OCI-LY3 (cell line): ENCODE data around the gene SYTL3.
"Not testable (repeated sequence)": the region's sequence is repeated elsewhere in the genome, so short reads cannot be mapped to it uniquely, and the experiment has no call there.

ENCODE experiments used
- EZH2phosphoT487 ChIP-seq: fragments of 200-600 bp; shearing (Covaris generic); IDR thresholded peaks from 2 replicates; pipeline ENCODE4 v1.6.1; 2018; ENCODE audit warnings: antibody characterized with exemption, mixed run types, low read depth
- TF ChIP-seq, protein P1 (sequence below): fragments of 200-600, 300-600 bp; sonication (generic); IDR thresholded peaks from 2 replicates; pipeline ENCODE4 v1.5.1; 2014; ENCODE audit warnings: antibody characterized with exemption, low read length, low read depth

DNA sequence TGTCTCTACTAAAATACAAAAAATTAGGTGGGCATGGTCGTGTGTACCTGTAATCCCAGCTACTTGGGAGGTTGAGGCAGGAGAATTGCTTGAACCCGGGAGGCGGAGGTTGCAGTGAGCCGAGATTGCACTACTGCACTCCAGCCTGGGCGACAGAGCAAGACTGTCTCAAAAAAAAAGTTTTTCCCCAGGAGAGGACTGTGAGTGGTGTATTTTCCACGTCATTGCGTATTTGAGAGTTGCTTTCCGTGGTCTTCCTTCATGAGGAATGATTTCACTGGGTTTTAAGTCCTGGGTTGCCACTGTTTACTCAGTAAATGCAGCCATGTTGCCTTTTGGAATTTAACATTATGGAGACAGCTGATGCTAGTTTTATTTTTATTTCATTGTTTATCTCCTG is 22.3 kb downstream of the SYTL3 start:
- TF ChIP-seq, protein P1, sequence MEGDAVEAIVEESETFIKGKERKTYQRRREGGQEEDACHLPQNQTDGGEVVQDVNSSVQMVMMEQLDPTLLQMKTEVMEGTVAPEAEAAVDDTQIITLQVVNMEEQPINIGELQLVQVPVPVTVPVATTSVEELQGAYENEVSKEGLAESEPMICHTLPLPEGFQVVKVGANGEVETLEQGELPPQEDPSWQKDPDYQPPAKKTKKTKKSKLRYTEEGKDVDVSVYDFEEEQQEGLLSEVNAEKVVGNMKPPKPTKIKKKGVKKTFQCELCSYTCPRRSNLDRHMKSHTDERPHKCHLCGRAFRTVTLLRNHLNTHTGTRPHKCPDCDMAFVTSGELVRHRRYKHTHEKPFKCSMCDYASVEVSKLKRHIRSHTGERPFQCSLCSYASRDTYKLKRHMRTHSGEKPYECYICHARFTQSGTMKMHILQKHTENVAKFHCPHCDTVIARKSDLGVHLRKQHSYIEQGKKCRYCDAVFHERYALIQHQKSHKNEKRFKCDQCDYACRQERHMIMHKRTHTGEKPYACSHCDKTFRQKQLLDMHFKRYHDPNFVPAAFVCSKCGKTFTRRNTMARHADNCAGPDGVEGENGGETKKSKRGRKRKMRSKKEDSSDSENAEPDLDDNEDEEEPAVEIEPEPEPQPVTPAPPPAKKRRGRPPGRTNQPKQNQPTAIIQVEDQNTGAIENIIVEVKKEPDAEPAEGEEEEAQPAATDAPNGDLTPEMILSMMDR = not testable (repeated sequence)
- TF ChIP-seq EZH2phosphoT487 = not testable (repeated sequence)
